ENCODE data around the gene FAM43B.

Gene FAM43B

DNA sequence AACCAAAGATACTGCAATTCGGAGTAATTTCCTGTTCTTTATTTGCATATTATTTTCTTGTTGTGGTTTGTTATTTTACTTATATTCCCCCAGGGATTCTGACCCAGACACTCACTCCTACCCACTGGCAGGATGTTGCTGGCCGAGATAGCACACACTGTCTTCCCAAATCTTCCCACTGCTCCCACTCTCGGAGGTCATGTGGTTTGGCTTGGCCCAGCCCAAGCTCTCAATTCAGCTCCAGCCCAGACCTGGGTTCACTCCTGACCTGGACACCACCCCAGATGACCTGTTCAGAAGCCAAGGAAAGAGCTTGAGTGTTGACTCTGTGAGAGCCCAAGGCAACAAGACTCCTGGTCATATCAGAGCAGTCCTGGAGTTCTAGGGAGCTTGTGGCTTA is 1.2 kb upstream of the FAM43B start:
- no peak for DNase-seq (ENCODE audit: low read depth)

DNA sequence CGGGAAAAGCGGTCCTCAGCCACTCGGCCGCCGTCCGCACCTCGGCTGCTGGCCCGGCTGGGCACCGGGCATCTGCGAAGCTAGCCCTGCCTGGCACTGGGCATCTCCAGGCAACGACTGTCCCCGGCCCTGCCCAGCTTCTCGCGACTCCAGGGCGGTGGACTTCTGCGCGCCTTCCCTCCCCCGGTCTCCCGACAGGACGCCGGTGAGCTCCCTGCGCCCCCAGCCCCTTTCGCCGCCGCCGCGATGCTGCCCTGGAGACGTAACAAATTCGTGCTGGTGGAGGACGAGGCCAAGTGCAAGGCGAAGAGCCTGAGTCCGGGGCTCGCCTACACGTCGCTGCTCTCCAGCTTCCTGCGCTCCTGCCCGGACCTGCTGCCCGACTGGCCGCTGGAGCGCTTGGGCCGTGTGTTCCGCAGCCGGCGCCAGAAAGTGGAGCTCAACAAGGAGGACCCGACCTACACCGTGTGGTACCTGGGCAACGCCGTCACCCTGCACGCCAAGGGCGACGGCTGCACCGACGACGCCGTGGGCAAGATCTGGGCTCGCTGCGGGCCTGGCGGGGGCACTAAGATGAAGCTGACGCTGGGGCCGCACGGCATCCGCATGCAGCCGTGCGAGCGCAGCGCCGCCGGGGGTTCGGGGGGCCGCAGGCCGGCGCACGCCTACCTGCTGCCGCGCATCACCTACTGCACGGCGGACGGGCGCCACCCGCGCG is 514 bp downstream of the FAM43B start:
- no peak for DNase-seq (ENCODE audit: low read depth)

GRCh38 chr1:20555025-20555757 is 2.8 kb downstream of the FAM43B start:
- DNase-seq (ENCODE audit: low read depth), result no peak

DNA sequence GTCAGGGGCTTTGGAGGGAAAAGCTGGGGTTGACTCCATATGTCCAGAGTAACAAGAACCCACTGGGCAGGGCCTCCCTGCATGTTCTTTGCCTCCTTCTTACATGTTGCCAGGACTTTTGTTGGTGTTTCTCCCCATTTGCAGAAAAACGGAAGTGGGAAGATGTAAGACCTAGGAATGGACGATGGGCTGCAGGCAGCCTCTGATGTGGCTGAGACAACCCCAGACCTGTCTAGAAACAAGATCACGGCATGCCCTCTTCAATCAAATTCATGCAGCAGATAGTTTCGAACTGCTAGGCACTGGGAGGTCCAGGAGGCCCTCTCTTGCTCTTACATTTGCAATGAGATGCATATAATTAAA is 3.4 kb downstream of the FAM43B start:
- DNase-seq (ENCODE audit: low read depth), result no peak

DNA sequence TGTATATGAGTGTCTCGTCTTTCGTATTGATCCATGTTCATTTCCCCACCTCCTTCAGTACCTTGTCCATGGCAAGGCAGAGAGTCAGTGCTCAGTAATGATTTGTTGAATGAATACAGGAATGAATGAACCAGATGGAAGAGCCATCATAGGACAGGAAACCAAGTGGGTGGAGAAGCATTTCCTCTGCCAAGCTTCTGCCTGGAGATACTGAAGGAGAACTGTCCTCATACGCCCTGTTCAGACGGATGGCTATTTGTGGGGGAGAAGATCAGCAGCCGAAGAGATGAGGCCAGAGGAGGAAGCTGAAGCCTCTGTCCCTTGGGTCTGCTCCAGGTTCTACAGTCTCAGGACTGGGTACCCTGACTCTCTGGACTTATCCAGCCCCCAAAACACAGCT is 5.8 kb downstream of the FAM43B start:
- no peak for DNase-seq (ENCODE audit: low read depth)

DNA sequence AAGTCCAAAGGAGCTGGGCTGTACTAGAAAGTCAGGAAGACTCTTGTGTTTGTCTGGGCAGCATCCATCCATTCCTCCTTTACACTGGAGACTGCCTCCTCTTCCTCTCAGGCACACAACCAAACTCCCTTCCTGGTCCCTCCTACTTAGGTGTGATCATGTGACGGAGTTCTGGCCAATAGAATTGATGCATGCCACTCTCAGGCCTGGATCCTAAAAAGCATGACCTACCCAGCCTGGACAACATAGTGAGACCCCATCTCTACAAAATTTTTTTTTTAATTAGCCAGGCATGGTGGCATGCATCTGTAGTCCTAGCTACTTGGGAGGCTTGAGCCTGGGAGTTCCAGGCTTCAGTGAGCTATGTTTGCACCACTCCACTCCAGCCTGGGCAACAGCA is 8.6 kb downstream of the FAM43B start:
- no peak for DNase-seq (ENCODE audit: low read depth)

GRCh38 chr1:20565234-20565633 is 12.9 kb downstream of the FAM43B start:
- no peak for DNase-seq (ENCODE audit: low read depth)

- DNase-seq (ENCODE audit: low read depth), result no peak
These were observed 17.2 kb downstream of the FAM43B start for GRCh38 chr1:20569523-20570098.

- DNase-seq (ENCODE audit: low read depth), result no peak
These were observed 19.1 kb downstream of the FAM43B start for GRCh38 chr1:20571427-20571826.

GRCh38 chr1:20573987-20574386 is 21.6 kb downstream of the FAM43B start:
- no peak for DNase-seq (ENCODE audit: low read depth)

GRCh38 chr1:20574686-20575540 is 22.5 kb downstream of the FAM43B start:
- peak; percentile 69 for DNase-seq (ENCODE audit: low read depth)

DNA sequence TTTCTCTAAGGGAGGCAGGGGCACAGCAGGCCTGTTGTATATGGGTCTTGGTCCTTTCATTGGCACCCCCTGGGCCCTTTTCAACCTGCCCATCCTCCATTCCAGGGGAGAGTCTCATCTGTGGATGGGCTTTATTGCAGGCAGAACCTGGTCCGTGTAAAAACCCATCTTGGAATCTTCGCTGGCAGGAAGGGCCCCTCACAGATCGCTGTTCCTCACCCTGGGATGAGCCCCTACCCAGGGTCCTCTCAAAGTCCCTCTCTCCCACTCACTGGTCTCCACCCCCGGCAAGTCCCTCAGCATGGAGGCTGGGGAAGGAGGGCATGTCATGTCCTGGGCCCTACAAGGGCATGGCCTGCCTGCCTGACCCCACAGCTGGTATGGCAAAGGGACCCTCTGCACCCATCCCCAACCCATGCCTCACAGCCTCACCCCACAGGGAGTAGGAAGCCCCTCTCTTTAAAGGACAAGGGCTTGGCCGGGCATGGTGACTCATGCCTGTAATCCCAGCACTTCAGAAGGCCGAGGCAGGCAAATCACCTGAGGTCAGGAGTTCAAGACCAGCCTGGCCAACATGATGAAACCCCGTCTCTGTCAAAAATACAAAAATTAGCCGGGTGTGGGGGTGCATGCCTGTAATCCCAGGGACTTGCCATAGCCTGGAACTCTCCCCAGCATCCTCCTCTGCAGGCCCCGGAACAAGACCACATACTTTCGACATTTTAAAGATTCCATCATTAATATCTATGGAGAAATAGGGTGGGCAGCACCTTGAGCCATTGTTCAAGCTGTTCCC is 23.4 kb downstream of the FAM43B start:
- DNase-seq (ENCODE audit: low read depth), result no peak

GRCh38 chr1:20578062-20578461 is 25.7 kb downstream of the FAM43B start:
- peak; percentile 39 for DNase-seq (ENCODE audit: low read depth)

GRCh38 chr1:20578721-20579395 is 26.5 kb downstream of the FAM43B start:
- DNase-seq (ENCODE audit: low read depth), result peak; percentile 49

DNA sequence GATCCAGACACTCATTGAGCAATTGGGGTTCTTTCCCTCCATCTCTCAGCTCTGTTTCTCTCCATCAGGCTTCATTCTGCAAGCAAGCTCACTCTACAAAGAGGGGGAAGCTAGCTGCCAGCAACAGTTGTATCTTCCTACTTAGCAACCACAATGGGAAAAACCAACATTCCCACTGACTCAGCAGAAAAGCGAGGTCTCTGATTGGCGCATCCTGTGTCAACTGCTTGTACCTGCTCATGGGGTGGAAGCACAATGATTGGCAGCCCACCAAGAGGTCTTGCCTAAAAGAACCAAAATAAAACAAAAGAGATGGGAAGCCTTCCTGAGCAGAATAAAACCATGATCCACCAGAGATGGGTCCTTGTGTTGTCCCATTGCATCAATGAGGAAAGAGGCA is 32.5 kb downstream of the FAM43B start:
- DNase-seq (ENCODE audit: low read depth), result peak; percentile 49

- no peak for DNase-seq (ENCODE audit: low read depth)
These were observed 34.7 kb downstream of the FAM43B start for GRCh38 chr1:20586953-20587660.

DNA sequence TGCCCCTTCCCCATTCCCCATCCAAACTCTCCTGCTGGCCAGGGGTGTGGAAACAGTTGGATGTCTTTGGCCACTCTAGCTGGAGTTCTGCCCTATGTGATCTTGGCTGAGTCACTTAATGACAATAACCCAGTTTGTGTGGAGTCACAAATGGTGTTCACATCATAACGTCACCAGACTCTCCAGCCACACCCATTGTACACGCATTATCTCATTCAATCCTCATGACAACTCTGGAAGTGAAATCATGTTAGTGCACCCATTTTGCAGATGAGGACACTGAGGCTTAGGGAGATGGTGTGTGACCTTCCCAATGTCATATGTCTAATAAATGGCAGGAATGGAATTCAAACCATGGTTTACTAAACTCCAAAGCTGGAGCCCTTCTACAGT is 35.3 kb downstream of the FAM43B start:
- no peak for DNase-seq (ENCODE audit: low read depth)

- DNase-seq (ENCODE audit: low read depth), result no peak
These were observed 36.4 kb downstream of the FAM43B start, which contains the start of gene CDA for GRCh38 chr1:20588634-20589225. Gene CDA (plus strand): TSS chr1:20589097. CDS start chr1:20589130, 33 bp downstream.

- DNase-seq (ENCODE audit: low read depth), result peak; percentile 84
These were observed 37.2 kb downstream of the FAM43B start for GRCh38 chr1:20589331-20590278.
